Retinal pigment epithelial cell (primary cell): ENCODE measurements around the gene RELT.

Experiments used
- DNase-seq: peaks from one replicate; pipeline ENCODE4 v3.0.0-alpha.2; 2010; ENCODE audit warnings: low read depth
- H3K4me3 ChIP-seq: 2 replicates; pipeline ENCODE4 v1.5.1; 2011; ENCODE audit warnings: mild to moderate bottlenecking, low read length, control low read depth, moderate library complexity
- TF ChIP-seq, protein P1 (sequence below): conservative IDR thresholded peaks from 2 replicates; pipeline ENCODE4 v1.5.1; 2011; ENCODE audit warnings: low read depth, low read length, control low read depth, inconsistent platforms

The RELT gene

DNA sequence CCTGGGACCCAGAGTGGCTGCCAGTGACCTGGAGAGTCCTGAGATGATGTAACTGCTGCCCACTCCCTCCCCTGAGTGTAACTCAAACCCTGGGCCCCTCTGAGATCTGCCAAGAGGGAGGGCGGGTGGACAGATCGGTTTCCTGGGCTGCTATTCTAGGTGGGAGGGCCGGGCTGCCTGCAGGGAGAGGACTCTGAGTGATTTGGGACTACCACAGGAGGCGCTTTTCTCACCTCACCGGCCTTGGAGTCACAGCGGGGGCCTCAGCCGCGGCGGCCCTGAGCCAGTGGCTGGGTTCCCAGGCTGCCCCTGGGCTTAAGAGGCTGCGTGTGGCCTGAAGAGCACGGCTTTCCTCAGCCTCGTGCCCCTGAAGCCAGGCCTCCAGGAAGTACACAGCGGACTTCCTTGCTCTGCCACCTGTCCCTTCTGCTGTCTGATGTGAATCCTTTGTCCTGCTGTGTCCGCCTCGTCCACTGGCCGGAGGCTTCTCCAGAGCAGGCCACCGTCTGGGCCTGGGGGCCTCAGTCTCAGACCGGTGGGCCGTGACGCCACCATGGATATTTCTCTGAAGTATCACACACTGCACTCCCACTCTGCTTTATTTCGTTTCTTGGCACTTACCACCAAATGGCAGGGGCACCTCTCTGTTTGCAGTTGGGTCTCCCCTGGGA, 11.5 kb downstream of the RELT start:
- H3K4me3 ChIP-seq = no peak overlapping the region

DNA sequence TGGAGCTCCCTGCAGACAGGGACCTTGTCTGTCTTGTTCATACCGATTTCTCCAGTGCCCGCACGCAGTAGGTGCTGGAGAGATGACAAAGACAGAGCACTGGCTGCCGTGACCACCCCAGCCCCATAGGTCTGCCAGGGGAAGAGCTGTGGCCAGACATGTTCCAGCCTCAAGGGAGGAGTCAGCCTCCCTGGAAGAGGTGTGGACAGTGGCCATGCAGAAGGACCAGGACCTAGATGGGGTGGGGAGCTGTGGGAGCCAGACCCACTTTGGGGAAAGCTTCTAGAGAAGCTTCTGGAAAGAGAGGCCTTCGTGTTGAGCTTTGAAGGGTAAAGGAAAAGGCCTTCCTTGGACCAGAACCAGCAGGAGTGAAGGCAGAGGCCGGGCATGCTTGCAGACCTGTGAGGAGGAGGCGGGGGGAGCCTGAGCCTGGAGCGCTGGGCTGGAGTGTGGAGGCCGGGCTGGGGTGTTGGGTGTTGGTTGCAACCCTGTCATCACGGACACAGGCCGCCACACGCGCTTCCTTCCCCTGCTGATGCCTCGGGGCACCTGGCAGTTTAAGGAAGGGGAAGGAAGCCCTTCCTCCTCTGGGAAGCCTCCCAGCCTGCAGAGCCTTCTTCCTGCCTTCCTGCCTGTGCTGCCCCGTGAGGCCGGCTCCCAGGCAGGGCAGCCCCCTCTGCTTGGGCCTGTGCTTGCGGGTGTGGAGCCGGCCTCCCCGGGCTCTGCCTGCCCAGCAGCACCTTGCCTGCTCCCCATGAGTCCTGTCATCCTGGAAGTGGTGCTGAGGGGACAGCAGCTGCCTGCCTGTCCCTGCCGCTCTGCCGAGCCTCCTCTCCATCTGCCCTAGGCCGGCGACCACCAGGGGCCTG, 12.3 kb downstream of the RELT start:
- H3K4me3 ChIP-seq = no peak overlapping the region
- no peak for DNase-seq
- TF ChIP-seq, protein P1, sequence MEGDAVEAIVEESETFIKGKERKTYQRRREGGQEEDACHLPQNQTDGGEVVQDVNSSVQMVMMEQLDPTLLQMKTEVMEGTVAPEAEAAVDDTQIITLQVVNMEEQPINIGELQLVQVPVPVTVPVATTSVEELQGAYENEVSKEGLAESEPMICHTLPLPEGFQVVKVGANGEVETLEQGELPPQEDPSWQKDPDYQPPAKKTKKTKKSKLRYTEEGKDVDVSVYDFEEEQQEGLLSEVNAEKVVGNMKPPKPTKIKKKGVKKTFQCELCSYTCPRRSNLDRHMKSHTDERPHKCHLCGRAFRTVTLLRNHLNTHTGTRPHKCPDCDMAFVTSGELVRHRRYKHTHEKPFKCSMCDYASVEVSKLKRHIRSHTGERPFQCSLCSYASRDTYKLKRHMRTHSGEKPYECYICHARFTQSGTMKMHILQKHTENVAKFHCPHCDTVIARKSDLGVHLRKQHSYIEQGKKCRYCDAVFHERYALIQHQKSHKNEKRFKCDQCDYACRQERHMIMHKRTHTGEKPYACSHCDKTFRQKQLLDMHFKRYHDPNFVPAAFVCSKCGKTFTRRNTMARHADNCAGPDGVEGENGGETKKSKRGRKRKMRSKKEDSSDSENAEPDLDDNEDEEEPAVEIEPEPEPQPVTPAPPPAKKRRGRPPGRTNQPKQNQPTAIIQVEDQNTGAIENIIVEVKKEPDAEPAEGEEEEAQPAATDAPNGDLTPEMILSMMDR = no peak

More for the DNA sequence above, 11.5 kb downstream of the RELT start:
- DNase-seq = no peak
- TF ChIP-seq, protein P1 = peak; percentile 11

DNA sequence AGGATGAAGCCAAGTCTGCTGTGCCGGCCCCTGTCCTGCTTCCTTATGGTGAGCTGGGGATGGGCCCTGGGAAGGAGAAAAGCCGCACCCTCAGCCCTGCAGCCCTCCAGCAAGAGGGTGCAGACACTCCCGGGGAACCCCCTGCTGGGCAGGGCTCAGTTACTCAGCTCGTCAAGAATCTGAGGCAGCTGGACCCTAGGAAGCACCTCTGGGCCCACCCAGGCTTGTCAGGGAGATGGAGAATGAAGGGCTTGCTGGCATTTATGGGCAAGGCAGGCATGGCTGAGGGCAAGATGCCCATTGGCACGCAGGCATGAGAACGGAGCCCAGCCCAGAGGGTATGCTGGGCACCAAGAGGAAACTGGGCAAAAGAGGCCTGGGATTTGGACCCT, 12.9 kb downstream of the RELT start:
- TF ChIP-seq, protein P1 = no peak

DNA sequence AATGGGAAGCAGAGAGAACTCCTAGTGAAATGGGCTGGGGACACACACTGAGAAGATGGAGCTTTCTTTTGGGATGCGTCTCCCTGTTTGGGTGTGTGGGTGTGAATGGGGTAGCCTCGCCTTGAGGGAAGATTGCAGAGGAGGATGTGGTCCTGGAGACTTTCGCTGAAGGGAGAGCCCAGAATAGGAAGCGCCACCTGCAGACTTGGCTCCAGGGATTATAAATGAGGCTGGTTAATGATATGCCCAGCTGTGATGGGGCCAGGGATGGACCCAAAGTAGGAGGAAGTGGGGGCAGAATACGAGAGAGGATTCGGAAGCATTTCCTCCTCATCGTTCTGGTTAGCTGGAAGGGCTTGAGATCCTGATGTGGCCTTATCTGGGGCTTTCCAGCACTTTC, 13.7 kb downstream of the RELT start:
- DNase-seq = no peak
- H3K4me3 ChIP-seq = no peak overlapping the region
- TF ChIP-seq, protein P1 = no peak

More for the DNA sequence above, 12.9 kb downstream of the RELT start:
- no peak for DNase-seq
- no peak overlapping the region for H3K4me3 ChIP-seq

DNA sequence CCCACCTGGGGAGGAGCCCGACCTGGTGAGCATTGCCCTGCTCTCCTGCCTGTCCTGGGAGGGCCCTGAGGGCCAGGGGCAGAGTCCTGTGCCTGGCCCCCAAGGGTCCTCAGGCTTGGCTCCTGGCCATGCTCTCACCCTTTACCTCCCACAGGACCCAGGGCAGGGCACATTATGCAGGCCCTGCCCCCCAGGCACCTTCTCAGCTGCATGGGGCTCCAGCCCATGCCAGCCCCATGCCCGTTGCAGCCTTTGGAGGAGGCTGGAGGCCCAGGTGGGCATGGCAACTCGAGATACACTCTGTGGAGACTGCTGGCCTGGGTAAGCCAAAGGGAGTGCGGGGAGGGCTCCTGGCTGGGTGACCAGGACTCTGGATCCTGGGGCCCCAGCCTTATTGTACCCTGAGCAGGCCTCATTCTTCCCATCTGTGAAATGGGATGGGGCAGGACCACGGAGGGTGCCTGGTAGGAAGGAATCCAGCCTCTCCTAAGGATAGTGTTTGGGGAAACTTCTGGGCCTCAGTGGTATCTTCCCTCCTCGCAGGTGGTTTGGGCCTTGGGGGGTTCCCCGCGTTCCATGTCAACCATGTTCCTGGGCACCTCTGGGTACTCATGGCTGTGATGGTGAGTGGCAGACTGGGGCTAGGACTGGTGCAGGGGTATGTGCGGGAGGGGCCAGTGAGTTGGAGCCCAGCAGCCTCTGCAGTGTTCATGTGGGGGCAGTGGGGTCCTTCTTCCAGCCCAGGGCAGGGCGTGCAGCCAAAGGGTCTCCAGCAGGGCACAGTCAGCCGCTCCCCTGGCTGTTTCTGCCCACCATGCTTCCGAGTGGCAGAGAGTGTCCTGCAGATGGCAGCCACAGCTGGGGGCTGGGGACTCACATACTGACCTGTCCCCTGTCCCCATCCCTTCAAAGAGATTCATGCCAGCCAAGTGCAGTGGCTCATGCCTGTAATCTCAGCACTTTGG, 14.7 kb downstream of the RELT start:
- H3K4me3 ChIP-seq = no peak overlapping the region
- TF ChIP-seq, protein P1 = no peak
- no peak for DNase-seq

DNA sequence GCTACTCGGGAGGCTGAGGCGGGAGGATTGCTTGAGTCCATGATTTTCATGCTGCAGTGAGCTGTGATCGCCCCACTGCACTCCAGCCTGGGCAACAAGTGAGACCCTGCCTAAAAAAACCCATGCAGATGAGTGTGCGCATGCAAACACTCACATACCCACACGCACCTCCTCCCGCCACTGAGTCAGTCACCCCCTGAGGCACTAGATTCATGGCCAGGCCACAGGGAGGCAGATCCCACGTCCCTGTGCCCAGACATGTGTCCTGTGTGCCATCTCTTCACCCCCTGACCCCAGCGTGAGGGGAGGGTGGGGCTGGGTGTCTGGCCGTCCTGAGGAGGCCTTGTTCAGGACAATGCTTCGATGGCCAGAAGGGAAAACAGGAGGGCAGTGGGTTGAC, 15.5 kb downstream of the RELT start:
- DNase-seq = no peak
- TF ChIP-seq, protein P1 = no peak
- H3K4me3 ChIP-seq = no peak overlapping the region
